ENCODE measurements around the gene RXRB. TPM values are rescaled to one million over a fixed set of nuclear protein-coding genes. Genes with fewer than 3 reads are reported as not detected.

Gene RXRB
- total RNA-seq = 19.8 and 24.4 TPM in 2 replicates

GRCh38 chr6:33200219-33201146, at the start of gene RXRB, which contains the start of gene SLC39A7:
RXRB (minus strand) TSS chr6:33200665; CDS start chr6:33200476, 189 bp downstream.
SLC39A7 (plus strand) TSS chr6:33200867; CDS start chr6:33201246, 379 bp downstream.

GRCh38 chr6:33208091-33208967, 7.9 kb upstream of the RXRB start, which contains the start of gene RING1:
RING1 (plus strand) TSS chr6:33208500; CDS start chr6:33208823, 323 bp downstream.

GRCh38 chr6:33204415-33205190, 4.1 kb upstream of the RXRB start, which contains the start of gene HSD17B8:
HSD17B8 (plus strand) TSS chr6:33204655; CDS start chr6:33204669, 14 bp downstream.

GRCh38 chr6:33192105-33192646, 8.3 kb downstream of the RXRB start, which contains the start of gene COL11A2:
COL11A2 (minus strand) TSS chr6:33192467; CDS start chr6:33192240, 227 bp downstream.

Other genes starting within 250 kb of the RXRB start
- 0.43 and 1.0 TPM in 2 replicates for gene HLA-DMA, start 247.6 kb downstream of the RXRB start, total RNA-seq
- 48.1 and 59.9 TPM in 2 replicates for gene BRD2, start 232.1 kb downstream of the RXRB start, total RNA-seq
- not detected in 2 replicates for gene HLA-DOA, start 191.1 kb downstream of the RXRB start, total RNA-seq
- 4.6 and 6.9 TPM in 2 replicates for gene HLA-DPA1, start 127.0 kb downstream of the RXRB start, total RNA-seq
- 10.0 and 16.6 TPM in 2 replicates for gene HLA-DPB1, start 124.7 kb downstream of the RXRB start, total RNA-seq
- gene COL11A2, start 8.2 kb downstream of the RXRB start, total RNA-seq = 0.26 and 0.33 TPM in 2 replicates
- 86.5 and 115 TPM in 2 replicates for gene SLC39A7, start 202 bp upstream of the RXRB start, total RNA-seq
- gene HSD17B8, start 4.0 kb upstream of the RXRB start, total RNA-seq = 8.2 and 9.4 TPM in 2 replicates
- 24.7 and 25.6 TPM in 2 replicates for gene RING1, start 7.8 kb upstream of the RXRB start, total RNA-seq
- 29.3 and 30.0 TPM in 2 replicates for gene VPS52, start 71.2 kb upstream of the RXRB start, total RNA-seq
- gene RPS18, start 71.4 kb upstream of the RXRB start, total RNA-seq = 4,072 and 4,082 TPM in 2 replicates
- gene B3GALT4, start 76.5 kb upstream of the RXRB start, total RNA-seq = 4.3 and 10.0 TPM in 2 replicates
- 61.7 and 63.3 TPM in 2 replicates for gene WDR46, start 88.6 kb upstream of the RXRB start, total RNA-seq
- 26.5 and 30.2 TPM in 2 replicates for gene PFDN6, start 88.9 kb upstream of the RXRB start, total RNA-seq
- gene RGL2, start 98.3 kb upstream of the RXRB start, total RNA-seq = 55.5 and 57.6 TPM in 2 replicates
- gene TAPBP, start 113.4 kb upstream of the RXRB start, total RNA-seq = 44.0 and 48.9 TPM in 2 replicates
- gene ZBTB22, start 117.1 kb upstream of the RXRB start, total RNA-seq = 14.4 and 20.3 TPM in 2 replicates
- gene DAXX, start 122.3 kb upstream of the RXRB start, total RNA-seq = 37.4 and 54.5 TPM in 2 replicates
- 3.1 and 3.8 TPM in 2 replicates for gene KIFC1, start 191.2 kb upstream of the RXRB start, total RNA-seq
- 10.0 and 11.5 TPM in 2 replicates for gene PHF1, start 210.3 kb upstream of the RXRB start, total RNA-seq
- gene CUTA, start 217.4 kb upstream of the RXRB start, total RNA-seq = 51.8 and 59.5 TPM in 2 replicates
- gene SYNGAP1, start 219.4 kb upstream of the RXRB start, total RNA-seq = 1.7 and 2.9 TPM in 2 replicates